CD1c-positive myeloid dendritic cell (primary cell): ENCODE measurements around the gene PAX5.

Experiments
- DNase-seq: peaks from one replicate; pipeline ENCODE4 v3.0.0-alpha.2; 2016; ENCODE audit errors: extremely low spot score

The PAX5 gene

DNA sequence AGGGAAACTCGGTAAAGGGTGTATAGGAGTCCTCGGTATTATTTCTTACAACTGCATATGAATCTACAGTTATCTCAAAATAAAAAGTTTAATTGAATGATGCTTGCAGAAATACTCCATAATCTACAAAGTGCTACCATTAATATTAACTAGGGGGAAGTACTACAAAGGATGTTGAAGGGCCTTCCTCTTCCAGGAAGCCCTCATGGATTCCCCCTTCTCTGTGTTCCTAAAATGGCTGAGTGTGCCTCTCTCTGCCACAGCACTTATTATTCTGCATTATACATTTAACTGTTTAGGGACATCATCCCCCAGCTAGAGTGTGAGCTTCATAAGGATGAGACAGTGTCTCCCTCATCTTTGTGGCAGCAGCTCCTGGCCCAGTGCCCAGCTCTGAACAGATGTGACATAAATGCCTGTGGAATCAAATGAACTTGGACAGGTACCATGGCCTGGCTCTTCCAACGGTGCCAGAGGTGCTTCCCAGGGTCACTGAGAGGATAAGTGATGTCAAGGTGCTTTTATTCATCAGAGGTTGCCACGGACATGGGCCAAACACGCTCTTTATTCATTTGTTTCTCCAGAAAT, 99.5 kb downstream of the PAX5 start:
- DNase-seq, result no peak

DNA sequence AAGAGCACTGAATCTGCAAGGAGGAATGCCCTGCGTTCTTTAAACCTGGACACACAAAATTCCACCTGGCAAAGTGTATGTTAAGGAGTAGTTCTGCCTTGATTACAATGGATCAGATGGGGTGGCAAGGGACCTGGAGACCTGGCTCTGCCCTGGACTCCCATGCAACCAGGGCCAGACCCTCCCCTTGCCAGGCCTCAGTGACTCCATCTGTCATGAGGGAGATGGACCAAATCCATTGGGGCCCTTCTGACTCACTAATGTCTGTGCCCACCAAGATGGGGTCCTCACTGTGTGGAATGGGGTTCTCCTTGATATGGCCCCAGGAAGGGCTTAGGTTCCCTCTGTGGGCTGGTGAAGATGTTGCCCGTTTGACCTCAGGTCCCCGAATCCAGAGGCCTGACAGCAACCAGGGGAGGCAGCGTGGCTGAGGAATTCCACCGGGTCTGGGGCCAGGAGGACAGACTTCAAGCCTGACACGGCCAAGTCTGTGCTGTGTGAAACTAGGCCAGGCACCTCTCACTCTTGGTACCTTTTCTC, 100.3 kb downstream of the PAX5 start:
- DNase-seq, result no peak

DNA sequence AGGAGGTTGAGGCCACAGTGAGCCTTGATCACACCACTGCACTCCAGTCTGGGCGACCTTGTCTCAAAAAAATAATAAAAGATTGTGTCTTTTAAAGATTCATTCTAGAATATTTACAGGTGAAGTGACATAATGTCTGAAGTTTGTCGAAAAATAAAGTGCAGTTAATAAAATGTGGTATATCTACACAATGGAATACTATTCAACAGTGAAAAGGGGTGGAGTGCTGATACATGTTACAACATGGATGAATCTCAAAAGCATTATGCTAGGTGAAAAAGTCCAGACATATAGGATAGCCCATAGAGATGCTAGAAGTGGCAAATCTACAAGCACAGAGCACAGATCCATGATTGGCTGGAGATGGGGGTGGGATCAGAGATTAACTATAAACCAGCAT, 101.9 kb downstream of the PAX5 start:
- no peak for DNase-seq

DNA sequence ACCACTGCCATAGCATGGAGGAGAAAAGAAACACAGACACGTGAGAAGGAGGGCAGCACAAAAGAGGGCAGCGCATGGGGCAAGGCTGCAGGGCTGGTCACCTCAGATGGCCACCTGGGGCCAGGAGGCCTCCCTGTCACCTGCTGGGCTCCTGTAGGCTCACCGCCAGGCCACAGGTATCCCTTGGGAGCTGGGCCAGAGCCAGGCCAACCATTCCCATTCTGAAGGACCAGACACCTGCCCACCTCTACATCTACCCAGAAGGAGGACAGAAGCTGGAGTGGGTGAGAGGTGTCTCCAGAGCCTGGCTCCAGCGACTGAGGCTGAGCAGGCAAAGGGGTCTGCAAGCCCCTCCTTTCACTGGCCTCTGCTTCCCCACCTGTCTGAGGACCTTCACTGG, 103.1 kb downstream of the PAX5 start:
- no peak for DNase-seq

DNA sequence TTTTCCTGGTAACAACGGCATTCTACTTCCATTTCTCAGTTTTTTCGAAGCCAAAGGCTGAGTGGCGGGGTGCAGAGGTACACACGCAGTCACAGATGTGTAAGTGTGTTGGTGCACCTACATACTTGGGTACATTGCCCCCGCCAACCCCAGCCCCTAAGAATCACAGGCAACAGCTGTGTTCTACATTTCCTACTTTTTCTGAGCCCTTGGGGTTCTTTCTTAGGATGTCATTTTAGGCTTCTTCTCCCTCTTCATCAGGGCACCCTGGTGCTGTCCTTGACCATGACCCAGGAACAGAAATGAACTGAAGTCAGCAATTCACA, 104.8 kb downstream of the PAX5 start:
- no peak for DNase-seq

DNA sequence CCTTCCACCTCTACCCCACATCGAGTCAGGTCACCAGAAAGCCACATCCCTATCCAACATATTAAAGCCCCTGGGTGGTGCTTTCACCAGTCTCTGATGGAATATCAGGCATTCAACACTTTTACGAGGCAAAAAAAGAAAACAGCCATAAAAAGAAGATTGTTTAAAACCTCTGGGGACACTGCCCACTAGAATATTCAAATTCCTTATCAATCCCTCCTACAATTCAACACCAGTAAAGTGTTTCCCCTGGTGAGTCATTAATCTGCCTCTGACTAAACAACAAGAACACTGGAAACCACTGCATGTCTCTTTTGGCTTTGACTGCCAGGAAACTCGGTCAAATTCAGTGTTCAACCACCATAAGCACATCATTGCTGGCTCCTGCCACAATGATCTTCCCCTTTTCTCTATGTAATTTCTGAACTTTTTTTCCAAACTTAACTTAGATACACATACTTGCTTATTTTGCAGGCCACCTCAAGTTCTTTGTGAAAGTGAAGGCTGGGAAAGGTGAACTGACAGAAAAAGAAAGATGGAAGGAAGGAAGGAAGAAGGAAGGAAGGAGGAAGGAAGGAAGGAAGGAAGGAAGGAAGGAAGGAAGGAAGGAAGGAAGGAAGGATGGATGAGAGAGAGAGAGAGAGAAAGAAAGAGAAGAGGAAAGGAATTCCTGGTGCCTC, 105.3 kb downstream of the PAX5 start:
- no peak for DNase-seq

DNA sequence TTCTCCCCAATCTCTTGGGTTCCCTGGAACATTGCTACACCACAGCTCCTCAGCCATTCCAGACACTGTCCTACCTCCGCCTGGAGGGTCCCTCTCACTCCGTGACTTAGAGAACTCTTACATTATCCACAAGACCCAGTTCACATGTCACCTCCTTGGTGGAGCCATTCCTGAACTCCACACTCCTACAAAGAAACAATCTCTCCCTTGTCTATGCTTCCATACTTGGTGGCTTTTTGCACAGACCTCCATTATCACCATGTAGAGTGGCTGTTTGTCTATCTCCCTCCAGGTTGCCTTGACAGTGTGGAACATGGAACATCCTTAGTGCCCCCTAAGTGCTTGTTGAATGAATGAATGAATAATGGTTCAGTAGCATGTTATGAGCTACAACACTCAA, 105.9 kb downstream of the PAX5 start:
- no peak for DNase-seq

DNA sequence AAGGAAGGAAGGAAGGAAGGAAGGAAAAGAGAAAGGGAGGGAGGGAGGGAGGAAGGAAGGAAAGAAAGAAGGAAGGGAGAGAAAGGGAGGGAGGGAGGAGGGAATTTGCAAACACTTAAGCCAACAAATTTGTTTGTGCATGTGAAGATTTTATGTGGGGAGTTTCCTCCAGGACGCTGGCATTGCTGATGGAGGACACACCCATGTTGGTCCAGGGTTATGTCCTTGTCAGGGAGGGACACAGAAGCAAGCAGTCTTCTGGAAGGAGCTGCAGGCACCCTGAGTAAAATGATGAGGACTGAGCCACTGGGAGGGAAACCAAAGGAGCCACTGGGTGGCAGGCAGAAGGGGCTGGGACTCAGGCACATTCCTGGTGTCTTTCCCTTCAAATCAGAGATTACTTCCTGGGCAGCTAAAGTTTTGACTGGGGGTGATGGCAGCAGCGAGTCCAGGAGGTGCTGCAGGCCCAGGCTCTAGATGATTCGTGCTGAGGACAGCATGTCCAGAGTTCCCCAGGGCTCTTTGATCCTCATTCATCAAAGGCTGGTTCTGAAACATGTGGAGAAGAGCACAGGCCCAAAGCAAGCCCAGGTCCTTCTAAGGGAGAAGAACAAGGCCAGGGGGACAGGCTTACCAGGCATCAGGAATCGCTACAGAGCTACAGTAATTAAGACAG, 109.2 kb downstream of the PAX5 start:
- DNase-seq, result no peak

- no peak for DNase-seq
These were observed 110.0 kb downstream of the PAX5 start for GRCh38 chr9:36924071-36924470.

DNA sequence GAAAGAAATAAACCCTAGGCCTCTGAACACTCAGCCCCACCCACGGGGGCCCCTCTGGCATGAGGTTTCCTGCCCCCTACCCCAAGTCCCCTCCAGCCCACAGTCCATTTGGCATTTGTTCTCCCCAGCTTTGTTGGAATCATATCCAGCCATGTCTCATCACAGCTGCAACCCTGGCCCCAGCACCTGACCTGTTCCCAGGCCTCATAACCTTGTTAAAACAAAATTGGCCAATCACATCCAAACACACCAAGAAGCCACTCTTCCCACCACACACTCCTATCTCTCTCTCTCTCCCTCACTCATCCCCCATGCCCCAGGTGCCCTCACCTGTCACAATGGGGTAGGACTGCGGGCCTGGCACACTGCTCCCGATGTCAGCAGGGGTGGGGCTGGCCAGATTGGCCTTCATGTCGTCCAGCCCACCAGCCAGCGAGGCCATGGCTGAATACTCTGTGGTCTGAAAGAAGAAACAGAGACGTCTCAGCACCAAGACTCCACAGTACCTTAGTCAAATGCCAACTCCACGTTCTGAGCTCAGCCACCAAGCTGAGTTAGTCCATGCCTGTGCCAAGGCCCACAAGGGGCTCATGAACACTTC, 110.9 kb downstream of the PAX5 start:
- DNase-seq, result no peak

GRCh38 chr9:36922548-36922947, 111.5 kb downstream of the PAX5 start:
- no peak for DNase-seq

DNA sequence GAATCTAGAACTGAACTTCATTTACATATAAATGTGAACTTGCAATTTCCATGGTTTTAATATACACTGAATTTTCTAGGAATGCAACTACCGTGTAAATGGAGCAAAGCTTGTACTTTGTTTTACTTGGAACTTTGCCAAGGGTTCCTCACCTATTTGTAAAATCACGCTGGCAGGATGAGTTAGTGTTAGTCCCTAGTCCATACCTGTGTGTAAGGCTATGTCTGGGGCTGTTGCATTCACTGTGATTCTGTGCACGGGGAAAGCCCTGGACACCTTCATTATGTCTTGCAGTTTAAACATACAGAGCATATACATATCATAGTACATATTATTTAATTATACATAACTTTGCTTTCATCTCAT, 119.9 kb downstream of the PAX5 start:
- DNase-seq, result no peak

DNA sequence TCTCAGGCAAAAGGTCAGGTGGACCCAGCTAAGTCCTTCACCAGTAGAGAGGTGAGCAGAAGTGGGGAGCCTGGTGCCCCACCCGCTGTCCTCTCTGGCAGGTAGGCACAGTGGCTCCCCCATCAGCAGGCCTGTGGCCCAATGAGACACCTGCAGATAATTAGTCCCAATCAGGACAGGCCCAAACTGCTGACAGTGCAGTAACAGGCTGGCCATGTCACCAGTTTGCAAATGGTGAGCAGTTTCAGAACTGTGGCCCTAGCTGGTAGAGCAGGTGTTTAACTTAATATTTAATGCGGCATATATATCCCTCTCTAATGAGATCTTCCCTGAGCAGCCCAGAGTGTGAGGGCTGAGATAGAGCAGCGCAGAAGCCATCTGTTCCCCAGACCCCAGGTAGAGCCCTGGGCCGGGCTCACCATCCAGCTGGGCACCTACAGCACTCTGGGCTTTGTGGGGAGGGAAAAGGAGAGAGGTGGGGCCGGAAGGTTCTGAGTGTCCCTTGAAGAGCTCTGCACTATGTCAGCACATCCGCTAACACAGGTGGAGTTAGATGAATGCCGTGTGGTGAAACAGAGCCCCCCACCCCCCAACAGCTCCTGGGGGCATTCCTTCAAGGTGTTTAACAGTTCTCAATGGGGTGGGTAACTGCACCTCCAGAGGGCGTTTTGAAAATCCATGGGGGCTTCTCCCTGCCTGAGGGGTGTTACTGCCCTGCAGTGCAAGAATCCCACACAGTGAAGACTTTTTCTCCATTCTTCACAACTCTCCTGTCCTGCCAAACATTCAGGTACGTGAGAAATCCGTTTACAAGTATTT, 120.5 kb downstream of the PAX5 start:
- DNase-seq, result no peak

- no peak for DNase-seq
These were observed 121.4 kb downstream of the PAX5 start for GRCh38 chr9:36912620-36913019.

DNA sequence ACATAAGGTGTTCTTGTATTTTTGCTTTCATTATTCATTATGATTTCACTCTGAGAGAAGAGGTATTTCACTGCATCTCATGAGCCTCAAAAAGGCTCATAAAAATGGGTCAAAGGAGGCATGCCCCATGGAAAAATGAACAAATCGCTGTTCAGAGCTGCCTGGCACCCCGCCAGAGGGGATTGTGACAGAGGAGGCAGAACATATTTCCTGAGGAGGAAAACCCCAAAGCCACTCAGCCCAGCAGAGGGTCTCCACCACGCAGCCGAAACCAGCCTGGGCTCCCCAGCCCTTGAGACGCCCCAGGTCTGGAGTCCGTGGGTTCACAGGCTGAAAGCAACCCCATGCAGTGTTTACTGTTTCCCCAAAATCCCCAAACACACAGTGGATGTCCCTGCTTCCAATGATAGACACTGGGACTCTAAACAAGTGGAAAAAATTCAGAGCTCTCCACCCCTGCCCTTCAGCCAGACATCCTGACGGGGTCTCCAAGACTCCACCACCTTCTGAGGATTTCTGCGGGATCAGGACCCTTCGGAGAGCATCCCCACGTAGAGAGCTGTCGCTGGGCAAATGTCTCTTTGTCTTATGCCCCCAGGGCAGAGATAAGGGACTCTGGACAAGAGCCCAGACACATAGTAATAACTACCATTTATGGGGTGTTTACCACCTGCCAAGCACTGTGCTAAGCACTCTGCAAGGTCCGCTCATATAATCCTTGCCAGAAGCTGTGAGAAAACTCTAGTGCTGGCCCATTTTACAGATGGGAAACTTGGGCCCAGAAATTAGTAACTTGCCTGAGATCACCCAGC, 122.3 kb downstream of the PAX5 start:
- DNase-seq, result no peak

GRCh38 chr9:36911037-36911436, 123.0 kb downstream of the PAX5 start:
- DNase-seq, result no peak

GRCh38 chr9:36906492-36906891, 127.6 kb downstream of the PAX5 start:
- DNase-seq, result no peak

DNA sequence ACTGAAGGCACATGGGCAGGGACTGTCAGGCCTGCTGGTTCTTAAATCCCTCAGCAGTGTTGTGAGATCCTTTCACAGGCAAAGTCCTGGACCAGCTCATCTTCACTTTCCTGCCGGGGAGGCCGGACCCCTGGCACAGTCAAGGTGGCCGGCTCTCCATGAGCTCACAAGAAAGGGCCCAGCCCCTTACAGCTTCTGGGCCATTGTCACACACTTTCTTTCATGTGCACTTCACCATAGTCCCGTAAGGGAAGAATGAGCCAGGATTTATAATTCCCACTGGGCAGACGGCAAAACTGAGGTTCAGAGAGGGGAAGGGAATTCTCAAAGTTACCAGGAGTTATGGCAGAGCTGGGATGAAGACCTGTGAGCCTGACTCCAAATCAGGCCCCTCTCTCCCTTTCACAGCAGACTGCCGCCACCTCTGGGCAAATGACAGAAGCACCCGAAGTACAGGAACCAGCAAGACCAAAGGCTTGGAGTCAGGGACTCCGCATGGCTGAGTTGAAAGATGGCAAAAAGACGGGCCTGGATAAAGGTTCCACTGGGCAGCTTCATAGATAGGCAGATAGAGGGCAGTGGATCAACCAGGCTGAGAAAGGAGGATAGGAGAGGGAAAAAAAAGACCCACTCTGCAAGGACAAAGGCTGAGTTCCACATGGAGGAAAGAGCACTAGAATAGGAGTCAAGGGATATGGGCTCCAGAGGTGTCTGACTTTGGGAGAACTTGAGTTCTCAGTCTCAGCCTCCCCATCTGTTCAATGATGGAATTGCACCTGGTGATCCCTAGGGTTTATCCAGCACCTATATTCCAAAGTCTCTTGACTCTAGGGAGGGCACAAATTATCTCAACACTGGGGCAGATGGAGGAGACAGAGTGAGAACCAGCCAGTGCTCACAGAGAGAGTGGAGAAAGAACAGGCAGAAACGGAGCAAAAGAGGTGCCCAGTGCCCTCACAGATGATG, 128.7 kb downstream of the PAX5 start:
- no peak for DNase-seq

DNA sequence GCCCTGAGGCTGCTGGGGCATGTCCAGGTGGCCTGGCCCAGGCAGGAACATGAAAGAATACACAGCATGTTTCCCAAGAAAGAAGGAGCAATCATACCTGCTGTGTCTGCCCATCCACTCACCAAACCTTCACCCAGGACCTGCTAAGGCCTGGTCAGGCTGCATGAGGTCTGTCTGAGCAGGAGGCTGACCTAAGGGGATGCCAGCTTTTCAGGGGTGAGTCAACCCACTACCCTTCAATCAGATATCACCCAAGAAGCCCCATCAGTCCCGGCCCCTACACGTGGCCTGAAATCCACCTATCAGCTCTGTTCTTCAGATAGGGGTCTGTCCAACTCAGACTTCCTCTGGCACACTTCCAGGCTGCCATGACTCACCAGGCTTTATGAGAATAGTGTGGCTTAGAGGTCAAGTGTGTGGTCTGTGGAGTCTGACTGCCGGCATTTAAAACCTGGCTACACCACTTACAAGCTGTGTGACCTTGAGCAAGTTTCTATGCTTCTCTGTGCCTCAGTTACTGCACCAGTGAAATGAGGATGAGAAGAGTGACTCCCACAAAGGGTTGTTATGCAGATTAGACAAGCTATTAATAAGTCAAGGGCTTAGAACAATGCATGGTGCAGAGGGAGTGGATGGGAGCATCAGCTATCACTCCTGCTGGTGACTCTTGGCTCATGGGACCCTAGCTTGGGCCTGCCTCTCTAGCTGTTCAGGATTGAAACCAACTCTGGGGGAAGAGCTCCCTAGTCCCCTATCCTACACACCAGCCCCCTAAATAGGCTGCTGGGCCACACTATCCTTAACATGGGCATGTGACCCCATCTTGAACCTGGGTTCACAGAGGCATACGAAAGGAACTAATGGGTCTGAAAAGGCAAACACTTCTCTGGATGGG, 130.3 kb downstream of the PAX5 start:
- no peak for DNase-seq
